ENCODE measurements around the gene HAL.

The HAL gene

GRCh38 chr12:95997911-95998510 lies 1.9 kb upstream of the HAL start:
- Mint-ChIP-seq H3K36me3 (ENCODE audit: insufficient read depth) (peaks cover 30% of the 10 kb centered on the region), H3K9me3 (no peaks in the 10 kb centered on the region), H3K4me3 (no peak overlapping the region), H3K27me3 (no peaks in the 10 kb centered on the region), H3K27ac (no peak overlapping the region), H3K4me1 (ENCODE audit: low read depth in 2 of 2) (peaks cover 6 to 8% of the 10 kb centered on the region in 2 donors)
- no peak for DNase-seq
- ATAC-seq (replicated peaks) = no peak

- Mint-ChIP-seq H3K4me1 (ENCODE audit: low read depth in 2 of 2) (peaks cover 6 to 8% of the 10 kb centered on the region in 2 donors), H3K27me3 (no peaks in the 10 kb centered on the region), H3K27ac (peak overlapping the region in 1 of 2 donors; percentile 39)
Measured at GRCh38 chr12:95997276-95997675, 1.1 kb upstream of the HAL start.

DNA sequence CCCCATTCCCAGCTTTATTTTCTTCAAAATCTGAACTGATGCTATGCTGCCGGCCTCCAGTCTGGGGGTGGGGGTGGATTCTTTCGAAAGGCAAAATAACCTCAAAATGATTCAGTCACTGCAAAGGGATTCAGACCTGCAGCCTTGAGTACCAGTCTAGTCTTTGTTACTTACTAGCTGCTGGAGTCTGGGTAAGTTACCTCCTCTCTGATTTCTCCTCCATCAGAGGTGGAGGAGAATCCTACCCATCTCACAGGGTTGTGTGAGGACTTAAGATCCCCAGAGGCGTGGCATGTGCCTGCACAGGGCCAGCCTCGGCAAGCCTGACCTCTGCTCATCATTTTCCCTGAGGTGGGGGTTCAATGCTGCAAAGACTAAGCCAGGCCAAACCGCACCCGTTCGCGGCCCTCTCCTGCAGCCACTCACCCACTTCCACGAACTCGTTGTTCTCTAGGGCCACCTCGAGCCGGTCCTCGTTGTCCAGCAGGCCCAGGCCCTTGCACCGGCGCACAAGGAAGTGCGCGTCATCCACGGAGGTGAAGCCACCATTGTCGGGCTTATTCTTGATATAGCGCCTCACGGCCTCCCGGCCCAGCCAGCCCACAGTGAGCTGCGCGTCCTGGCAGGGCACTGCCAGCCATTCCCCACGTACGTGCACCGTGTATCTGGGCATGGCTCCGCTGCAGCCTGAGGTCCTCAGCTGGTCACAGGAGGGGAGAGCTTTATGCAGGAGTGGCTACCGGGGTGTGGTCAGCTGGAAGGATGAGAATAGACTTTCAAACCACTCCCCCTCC lies 709 bp downstream of the HAL start:
- ATAC-seq (replicated peaks) = no peak
- no peak for DNase-seq
- no peak overlapping the region for H3K4me3 Mint-ChIP-seq
- H3K27me3 Mint-ChIP-seq = no peaks in the 10 kb centered on the region
- no peaks in the 10 kb centered on the region for H3K9me3 Mint-ChIP-seq
- H3K36me3 Mint-ChIP-seq (ENCODE audit: insufficient read depth) = peaks cover 8% of the 10 kb centered on the region
- no peak overlapping the region for H3K27ac Mint-ChIP-seq
- peaks cover 6 to 8% of the 10 kb centered on the region in 2 donors for H3K4me1 Mint-ChIP-seq (ENCODE audit: low read depth in 2 of 2)

More at GRCh38 chr12:95997276-95997675, 1.1 kb upstream of the HAL start:
- Mint-ChIP-seq H3K4me3 (no peak overlapping the region), H3K9me3 (no peaks in the 10 kb centered on the region), H3K36me3 (ENCODE audit: insufficient read depth) (peaks cover 22% of the 10 kb centered on the region)
- no peak for DNase-seq
- no peak for ATAC-seq (replicated peaks)

DNA sequence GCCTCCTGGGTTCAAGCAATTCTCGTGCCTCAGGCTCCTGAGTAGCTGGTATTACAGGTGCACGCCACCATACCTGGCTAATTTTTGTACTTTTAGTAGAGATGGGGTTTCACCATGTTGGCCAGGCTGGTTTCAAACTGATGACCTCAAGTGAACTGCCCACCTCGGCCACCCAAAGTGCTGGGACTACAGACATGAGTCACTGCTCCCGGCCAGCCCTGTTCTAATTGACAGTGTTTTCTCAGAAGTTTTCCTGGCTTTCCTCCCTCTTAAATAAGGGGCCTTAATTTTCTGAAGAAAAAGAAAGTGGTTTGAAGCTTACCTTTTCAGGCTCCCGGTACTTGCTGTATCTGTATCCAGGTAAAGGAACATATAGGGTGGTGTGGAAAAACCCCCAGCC lies 1.7 kb downstream of the HAL start:
- ATAC-seq (replicated peaks) (no peak), DNase-seq (no peak)
- Mint-ChIP-seq H3K9me3 (no peaks in the 10 kb centered on the region), H3K4me3 (no peak overlapping the region), H3K27ac (no peak overlapping the region), H3K4me1 (ENCODE audit: low read depth in 2 of 2) (peaks cover 6 to 8% of the 10 kb centered on the region in 2 donors), H3K27me3 (no peaks in the 10 kb centered on the region), H3K36me3 (ENCODE audit: insufficient read depth) (peaks cover 3% of the 10 kb centered on the region)

GRCh38 chr12:95993907-95994306 lies 2.2 kb downstream of the HAL start:
- peaks cover 6% of the 10 kb centered on the region in 2 donors for H3K4me1 Mint-ChIP-seq (ENCODE audit: low read depth in 2 of 2)
- H3K27ac Mint-ChIP-seq = no peak overlapping the region
- no peak overlapping the region for H3K4me3 Mint-ChIP-seq
- DNase-seq = no peak
- no peaks in the 10 kb centered on the region for H3K9me3 Mint-ChIP-seq
- H3K27me3 Mint-ChIP-seq = peaks cover 0 to 4% of the 10 kb centered on the region in 2 donors
- H3K36me3 Mint-ChIP-seq (ENCODE audit: insufficient read depth) = peaks cover 3% of the 10 kb centered on the region
- ATAC-seq (replicated peaks) = no peak

DNA sequence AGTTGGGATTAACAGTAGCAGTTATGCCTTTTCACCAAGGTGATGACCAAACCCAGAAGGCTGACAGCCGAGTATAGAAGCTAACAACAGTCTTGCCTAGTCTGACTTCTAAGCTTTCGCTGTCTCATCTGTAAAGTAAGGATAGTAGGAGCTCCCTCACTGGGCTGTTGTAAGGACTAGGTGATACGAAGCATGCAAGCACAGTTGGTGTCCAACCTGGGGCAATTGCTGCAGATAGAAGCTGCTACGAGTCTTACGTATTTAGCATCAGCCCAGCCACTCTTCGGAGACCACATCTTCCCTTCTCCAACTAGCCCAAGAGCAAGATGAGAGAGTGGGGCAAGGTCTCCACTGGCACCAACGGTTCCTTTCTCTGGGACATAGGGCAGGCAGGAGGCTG lies 6.0 kb downstream of the HAL start:
- no peak for ATAC-seq (replicated peaks)
- no peaks in the 10 kb centered on the region for H3K4me1 Mint-ChIP-seq (ENCODE audit: low read depth in 2 of 2)
- peaks cover 0 to 10% of the 10 kb centered on the region in 2 donors for H3K27me3 Mint-ChIP-seq
- no peak overlapping the region for H3K27ac Mint-ChIP-seq
- H3K36me3 Mint-ChIP-seq (ENCODE audit: insufficient read depth) = peaks cover 3% of the 10 kb centered on the region
- no peak for DNase-seq
- no peak overlapping the region for H3K4me3 Mint-ChIP-seq
- no peaks in the 10 kb centered on the region for H3K9me3 Mint-ChIP-seq

DNA sequence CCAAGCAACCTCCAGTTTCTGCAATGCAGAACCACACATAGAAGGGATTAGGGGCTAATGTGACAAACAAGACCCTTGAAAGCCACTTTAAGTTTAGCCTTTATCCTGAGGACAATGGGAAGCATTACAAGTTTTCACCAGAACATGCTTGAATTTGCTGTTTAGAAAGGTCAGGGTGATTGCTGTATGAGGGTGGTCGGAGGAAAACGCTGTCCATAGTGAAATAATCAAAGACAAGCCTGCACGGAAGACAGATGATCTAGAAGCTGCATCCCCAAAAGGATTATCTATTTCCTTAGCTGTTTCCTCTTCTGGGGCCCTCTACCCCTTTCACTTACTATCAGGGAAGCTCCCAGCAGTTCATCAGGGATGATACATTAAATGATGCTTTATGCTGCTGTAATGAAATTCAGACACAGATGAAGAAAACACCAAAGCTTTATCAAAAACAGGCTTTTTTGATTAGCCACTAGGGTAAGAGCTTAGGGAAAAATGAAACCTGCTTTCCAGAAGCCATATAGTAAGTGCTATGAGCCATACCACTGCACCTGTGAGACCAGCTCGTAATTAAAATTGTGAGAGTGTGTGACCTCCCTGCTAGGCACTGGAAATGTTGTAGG lies 6.5 kb downstream of the HAL start:
- ATAC-seq (replicated peaks) (no peak), DNase-seq (no peak)
- Mint-ChIP-seq H3K27ac (no peak overlapping the region), H3K4me1 (ENCODE audit: low read depth in 2 of 2) (no peaks in the 10 kb centered on the region), H3K4me3 (no peak overlapping the region), H3K36me3 (ENCODE audit: insufficient read depth) (peaks cover 3% of the 10 kb centered on the region), H3K9me3 (no peaks in the 10 kb centered on the region), H3K27me3 (peaks cover 0 to 10% of the 10 kb centered on the region in 2 donors)

- Mint-ChIP-seq H3K4me1 (ENCODE audit: low read depth in 2 of 2) (no peaks in the 10 kb centered on the region), H3K4me3 (no peak overlapping the region), H3K27me3 (peaks cover 0 to 10% of the 10 kb centered on the region in 2 donors), H3K9me3 (no peaks in the 10 kb centered on the region), H3K27ac (no peak overlapping the region), H3K36me3 (ENCODE audit: insufficient read depth) (peaks cover 3% of the 10 kb centered on the region)
- ATAC-seq (replicated peaks) = no peak
- DNase-seq = no peak
Measured at GRCh38 chr12:95988506-95989275, 7.5 kb downstream of the HAL start.

- H3K9me3 Mint-ChIP-seq = no peaks in the 10 kb centered on the region
- H3K36me3 Mint-ChIP-seq (ENCODE audit: insufficient read depth) = peaks cover 3% of the 10 kb centered on the region
- H3K27ac Mint-ChIP-seq = no peak overlapping the region
- H3K4me1 Mint-ChIP-seq (ENCODE audit: low read depth in 2 of 2) = no peaks in the 10 kb centered on the region
- DNase-seq (no peak), ATAC-seq (replicated peaks) (no peak)
- peaks cover 0 to 10% of the 10 kb centered on the region in 2 donors for H3K27me3 Mint-ChIP-seq
- H3K4me3 Mint-ChIP-seq = no peak overlapping the region
Measured at GRCh38 chr12:95986635-95987570, 9.2 kb downstream of the HAL start.

GRCh38 chr12:95984682-95985081 lies 11.5 kb downstream of the HAL start:
- Mint-ChIP-seq H3K4me3 (no peak overlapping the region), H3K27me3 (peaks cover 0 to 10% of the 10 kb centered on the region in 2 donors), H3K9me3 (no peaks in the 10 kb centered on the region), H3K36me3 (ENCODE audit: insufficient read depth) (no peaks in the 10 kb centered on the region), H3K4me1 (ENCODE audit: low read depth in 2 of 2) (no peaks in the 10 kb centered on the region), H3K27ac (no peak overlapping the region)
- DNase-seq (no peak), ATAC-seq (replicated peaks) (no peak)

- H3K4me1 Mint-ChIP-seq (ENCODE audit: low read depth in 2 of 2) = no peaks in the 10 kb centered on the region
- H3K27me3 Mint-ChIP-seq = no peaks in the 10 kb centered on the region
- no peak overlapping the region for H3K4me3 Mint-ChIP-seq
- H3K27ac Mint-ChIP-seq = no peak overlapping the region
- DNase-seq (no peak), ATAC-seq (replicated peaks) (no peak)
- H3K36me3 Mint-ChIP-seq (ENCODE audit: insufficient read depth) = no peaks in the 10 kb centered on the region
- no peaks in the 10 kb centered on the region for H3K9me3 Mint-ChIP-seq
Measured at GRCh38 chr12:95982602-95983001, 13.5 kb downstream of the HAL start.

GRCh38 chr12:95980437-95980836 lies 15.7 kb downstream of the HAL start:
- H3K9me3 Mint-ChIP-seq = no peaks in the 10 kb centered on the region
- H3K27ac Mint-ChIP-seq = no peak overlapping the region
- no peak for DNase-seq
- no peaks in the 10 kb centered on the region for H3K36me3 Mint-ChIP-seq (ENCODE audit: insufficient read depth)
- no peaks in the 10 kb centered on the region for H3K27me3 Mint-ChIP-seq
- ATAC-seq (replicated peaks) = no peak
- H3K4me3 Mint-ChIP-seq = no peak overlapping the region
- no peaks in the 10 kb centered on the region for H3K4me1 Mint-ChIP-seq (ENCODE audit: low read depth in 2 of 2)

Measured in effector memory CD8-positive, alpha-beta T cell (primary cell).